IPS DF 19.7 (cell line): ENCODE measurements around the gene IL22RA2.
A peak's percentile ranks its signal among the peaks of the same experiment; 100 is the strongest.
"Not testable (repeated sequence)": the region's sequence is repeated elsewhere in the genome, so short reads cannot be mapped to it uniquely, and the experiment has no call there.

Experiments used
- DNase-seq: peaks from one replicate; pipeline ENCODE4 v3.0.0-alpha.2; 2013; ENCODE audit warnings: low read depth, low spot score

Gene IL22RA2, protein sequence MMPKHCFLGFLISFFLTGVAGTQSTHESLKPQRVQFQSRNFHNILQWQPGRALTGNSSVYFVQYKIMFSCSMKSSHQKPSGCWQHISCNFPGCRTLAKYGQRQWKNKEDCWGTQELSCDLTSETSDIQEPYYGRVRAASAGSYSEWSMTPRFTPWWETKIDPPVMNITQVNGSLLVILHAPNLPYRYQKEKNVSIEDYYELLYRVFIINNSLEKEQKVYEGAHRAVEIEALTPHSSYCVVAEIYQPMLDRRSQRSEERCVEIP

GRCh38 chr6:137173501-137173900 lies at the start of gene IL22RA2:
TSS of gene IL22RA2 (minus strand) at chr6:137173644. CDS start at chr6:137161749, 11,895 bp downstream.
- no peak for DNase-seq

DNA sequence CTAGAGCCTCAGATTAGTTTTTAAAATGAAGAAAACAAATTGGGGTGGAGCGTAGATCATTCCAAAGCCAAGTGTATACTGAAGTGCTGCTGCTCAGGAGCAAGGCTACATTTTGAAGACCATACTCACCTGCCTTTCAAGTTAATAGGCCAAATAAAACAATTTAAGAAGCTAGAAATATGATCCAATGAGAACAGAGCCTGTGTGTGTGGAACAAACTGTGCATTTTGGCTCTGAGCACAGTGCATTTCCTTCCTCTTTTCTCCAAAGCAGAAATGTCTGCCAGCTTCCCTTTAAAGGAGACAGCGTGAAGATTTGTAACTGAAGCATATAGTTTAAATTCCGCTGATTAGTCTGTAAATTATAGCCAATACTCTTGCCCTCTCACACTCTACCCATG lies 48.9 kb upstream of the IL22RA2 start:
- no peak for DNase-seq

- no peak for DNase-seq
Measured at GRCh38 chr6:137219664-137220252, 46.3 kb upstream of the IL22RA2 start.

GRCh38 chr6:137218917-137219663 lies 45.6 kb upstream of the IL22RA2 start, which contains the start of gene IFNGR1:
TSS of gene IFNGR1 (minus strand) at chr6:137219385. CDS start at chr6:137219327, 58 bp downstream.
- DNase-seq = peak; percentile 47

DNA sequence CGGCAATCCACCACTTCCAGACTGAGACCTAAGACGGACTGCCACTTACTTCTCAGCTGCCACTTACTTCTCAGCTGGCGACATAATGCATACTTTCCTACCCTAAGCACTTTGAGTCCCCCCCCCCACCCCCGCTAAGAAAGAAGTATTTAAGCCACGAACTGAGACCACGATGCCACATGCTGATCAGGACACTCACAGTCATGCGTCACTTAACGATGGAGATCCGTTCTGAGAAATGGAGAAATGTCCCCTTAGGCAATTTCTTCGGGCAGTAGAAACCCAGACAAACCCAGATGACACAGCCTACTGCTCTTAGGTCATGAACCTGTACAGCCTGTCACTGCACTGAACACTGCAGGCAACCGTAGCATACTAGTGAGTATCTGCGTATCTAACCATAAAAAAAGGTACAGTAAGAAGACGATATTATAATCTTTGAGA lies 45.1 kb upstream of the IL22RA2 start:
- no peak for DNase-seq

DNA sequence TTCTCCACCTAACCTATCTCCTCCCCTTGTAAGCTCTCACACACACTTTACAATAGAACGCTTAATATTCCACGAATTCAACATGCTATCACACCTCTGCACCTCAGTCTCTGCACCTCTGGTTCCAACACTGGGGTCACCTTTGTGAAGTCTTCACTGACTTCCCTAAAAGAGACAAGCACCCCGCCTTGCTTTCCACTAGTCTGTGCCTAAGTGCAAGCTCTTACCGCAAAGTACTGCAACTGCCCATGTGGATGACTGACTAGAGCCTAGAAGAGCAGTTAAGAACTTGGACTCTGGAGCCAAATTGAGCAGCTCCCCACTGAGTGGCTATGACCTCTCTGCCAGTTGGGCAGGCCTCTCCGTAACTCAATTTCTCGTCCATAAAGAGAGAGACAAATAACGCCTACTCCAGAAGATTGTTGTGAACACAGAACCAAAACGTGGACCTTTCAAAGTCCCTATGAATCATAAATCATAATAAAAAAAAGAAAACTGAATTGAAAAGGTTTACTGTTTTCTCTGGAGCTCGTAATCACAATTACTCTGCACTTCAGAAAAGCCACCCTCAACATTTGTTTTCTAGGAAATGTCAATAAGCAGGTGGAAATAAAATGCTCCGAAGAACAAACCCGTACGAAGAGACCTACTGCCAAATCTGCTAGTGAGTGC lies 44.5 kb upstream of the IL22RA2 start:
- DNase-seq = no peak

GRCh38 chr6:137216875-137217553 lies 43.6 kb upstream of the IL22RA2 start:
- no peak for DNase-seq

GRCh38 chr6:137216106-137216505 lies 42.7 kb upstream of the IL22RA2 start:
- DNase-seq = no peak

DNA sequence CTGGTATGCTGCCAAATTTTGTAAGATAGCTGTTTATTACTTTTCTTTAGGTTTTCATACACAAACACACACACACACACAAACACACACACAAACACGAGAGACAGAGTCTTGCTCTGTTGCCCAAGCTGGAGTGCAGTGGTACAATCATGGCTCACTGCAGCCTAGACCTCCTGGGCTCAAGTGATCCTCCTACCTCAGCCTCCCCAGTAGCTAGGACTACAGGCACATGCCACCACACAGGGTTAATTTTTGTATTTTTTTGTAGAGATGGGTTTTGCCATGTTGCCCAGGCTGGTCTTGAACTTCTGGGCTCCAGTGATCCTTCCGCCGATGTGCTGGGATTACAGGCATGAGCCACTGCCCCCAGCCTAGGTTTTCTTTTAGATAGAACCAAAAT lies 42.2 kb upstream of the IL22RA2 start:
- DNase-seq = not testable (repeated sequence)

DNA sequence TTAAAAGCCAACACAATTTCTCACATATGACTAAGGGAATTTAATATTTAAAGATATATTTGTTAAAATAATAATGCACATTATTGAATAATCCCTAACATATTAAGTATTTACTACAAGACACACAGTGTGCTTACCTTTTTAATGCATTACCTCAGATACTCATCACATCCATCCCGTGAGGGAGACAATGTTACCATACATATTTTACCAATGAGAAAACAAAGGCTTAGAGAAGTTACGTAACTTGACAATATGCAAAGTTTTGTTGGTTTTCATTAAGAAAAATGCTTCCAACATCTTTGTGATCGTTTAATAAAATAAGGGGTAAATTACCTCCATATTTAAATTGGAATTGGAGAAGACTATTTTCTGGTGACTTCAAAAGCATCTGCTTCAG lies 41.5 kb upstream of the IL22RA2 start:
- no peak for DNase-seq

DNA sequence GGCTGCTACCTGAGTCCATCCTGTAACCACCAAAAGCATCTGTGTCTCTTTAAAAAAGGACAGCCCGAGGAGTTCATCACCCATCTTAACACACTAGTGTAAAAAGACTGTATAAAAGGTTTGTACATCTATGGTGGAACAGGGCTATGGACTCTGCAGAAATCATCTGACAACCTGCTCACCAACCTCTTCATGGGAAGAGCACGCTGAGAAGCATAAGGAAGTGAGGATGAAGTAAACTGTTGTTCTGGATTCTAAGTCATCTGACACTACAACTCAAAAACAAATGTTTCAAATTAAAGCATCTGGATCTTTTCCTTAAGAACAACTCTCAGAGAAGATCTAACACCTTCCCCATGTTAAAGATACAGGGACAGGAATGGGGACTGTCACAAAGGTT lies 40.4 kb upstream of the IL22RA2 start:
- DNase-seq = no peak

DNA sequence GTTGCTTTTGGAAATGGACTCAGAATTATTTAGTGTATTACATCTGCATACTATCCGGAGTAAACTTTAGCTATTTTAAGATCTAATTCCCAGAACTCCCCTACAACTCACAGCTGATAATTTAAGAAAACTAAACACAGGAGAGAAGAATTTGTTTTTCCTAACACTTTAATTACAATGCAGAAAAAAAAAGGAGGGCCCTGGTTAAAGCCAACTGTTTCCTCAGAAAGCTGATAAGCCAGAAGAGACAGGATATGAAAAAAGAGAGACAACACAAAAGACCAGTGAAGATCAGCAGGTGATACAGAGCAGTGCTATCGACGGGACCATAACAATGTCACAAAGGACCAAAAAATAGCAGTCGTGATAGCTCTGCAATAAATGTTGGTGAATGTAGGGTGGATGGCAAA lies 39.9 kb upstream of the IL22RA2 start:
- DNase-seq = no peak

DNA sequence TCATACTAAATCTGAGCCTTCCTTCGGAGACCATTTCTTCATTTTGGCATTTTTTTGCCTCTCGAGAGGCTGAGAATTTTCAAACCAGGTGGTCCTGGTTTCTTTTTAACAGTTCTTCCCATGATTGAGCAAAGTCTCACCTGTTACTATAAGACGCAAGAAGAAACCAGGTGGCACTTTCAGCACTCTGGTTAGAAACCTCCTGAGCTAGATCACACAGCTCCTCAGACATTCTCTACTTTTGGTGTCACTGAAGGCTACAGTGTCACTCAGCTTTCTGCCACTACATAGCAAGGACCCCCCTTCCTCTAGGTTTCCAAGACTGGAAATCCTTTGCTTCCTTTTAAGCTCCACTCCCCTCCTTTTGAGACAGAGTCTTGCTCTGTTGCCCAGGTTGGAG lies 38.5 kb upstream of the IL22RA2 start:
- no peak for DNase-seq

- DNase-seq = no peak
Measured at GRCh38 chr6:137210903-137211302, 37.5 kb upstream of the IL22RA2 start.

- DNase-seq = no peak
Measured at GRCh38 chr6:137208279-137208678, 34.8 kb upstream of the IL22RA2 start.

DNA sequence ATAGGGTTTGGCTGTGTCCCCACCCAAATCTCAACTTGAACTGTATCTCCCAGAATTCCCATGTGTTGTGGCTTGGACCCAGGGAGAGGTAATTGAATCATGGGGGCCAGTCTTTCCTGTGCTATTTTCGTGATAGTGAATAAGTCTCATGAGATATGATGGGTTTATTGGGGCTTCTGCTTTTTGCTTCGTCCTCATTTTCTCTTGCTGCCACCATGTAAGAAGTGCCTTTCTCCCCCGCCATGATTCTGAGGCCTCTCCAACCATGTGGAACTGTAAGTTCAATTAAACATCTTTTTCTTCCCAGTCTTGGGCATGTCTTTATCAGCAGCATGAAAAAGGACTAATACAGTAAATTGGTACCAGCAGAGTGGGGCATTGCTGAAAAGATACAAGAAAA lies 34.0 kb upstream of the IL22RA2 start:
- not testable (repeated sequence) for DNase-seq

DNA sequence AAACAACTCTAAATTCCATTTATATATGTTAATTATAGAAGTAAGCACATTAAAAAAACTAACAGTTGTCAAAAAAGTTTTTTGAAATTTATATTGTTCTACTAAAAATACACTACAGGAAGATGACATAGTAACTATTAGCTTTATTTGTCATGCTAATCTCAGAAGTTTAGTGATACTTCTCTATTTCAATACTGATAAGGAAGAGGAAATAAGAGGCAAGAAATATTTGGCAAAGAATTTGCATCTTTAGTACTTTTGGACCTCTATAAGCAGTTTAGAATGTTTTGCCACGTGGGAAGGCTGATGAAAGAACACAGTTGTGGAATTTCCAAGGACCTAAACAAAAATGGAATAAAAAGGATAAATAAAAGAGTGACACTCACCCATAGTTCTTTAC lies 33.1 kb upstream of the IL22RA2 start:
- no peak for DNase-seq

DNA sequence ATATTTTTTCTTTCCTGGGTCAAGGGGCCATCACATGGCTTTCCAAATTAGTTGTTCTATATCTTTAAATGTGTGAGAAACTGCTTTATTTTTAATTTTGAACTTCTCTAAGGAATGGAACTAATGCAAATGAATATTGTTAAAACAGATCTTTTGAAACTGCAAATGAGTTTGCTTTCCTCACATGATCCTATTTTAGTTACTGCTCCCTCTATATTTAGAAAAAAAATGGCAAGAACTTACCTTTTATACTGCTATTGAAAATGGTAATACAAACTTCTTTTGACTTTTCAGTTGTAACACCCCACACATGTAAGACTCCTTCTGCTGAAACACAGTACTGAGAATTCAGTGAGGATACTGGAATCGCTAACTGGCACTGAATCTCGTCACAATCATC lies 29.8 kb upstream of the IL22RA2 start:
- DNase-seq = no peak

GRCh38 chr6:137202078-137202477 lies 28.6 kb upstream of the IL22RA2 start:
- no peak for DNase-seq

DNA sequence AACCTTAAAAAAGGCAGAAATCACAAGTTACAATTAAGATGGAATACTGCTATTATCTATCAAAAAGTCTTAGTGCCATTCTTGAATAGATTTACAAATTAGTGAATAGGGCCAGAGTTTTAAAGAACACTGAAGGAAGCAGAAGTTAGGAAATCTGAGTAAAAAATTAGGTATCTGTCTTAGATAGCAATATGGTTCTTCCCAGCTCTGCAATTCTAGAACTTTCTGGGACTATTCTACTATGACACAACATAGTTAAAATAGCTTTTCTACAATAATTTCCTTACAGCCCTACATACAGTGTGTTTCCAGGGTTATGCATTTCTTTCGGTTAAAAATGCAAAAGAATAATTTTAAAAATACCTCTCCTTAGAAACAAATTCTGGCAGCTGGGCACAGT lies 27.6 kb upstream of the IL22RA2 start:
- DNase-seq = no peak

- no peak for DNase-seq
Measured at GRCh38 chr6:137200288-137200687, 26.8 kb upstream of the IL22RA2 start.
